Heart right ventricle (tissue), 16 donors: Measurements from ENCODE around the gene TLCD1. TPM values are rescaled to one million over a fixed set of nuclear protein-coding genes. Genes with fewer than 3 reads are reported as not detected.

Source experiments
- ATAC-seq, 8 donors: fragments of 200-7000 bp; cut with Tn5 transposase; one replicate each; pipeline ENCODE4 v1.9.1; 2020; ENCODE audit warnings: mild to moderate bottlenecking in 8 of 8, moderate library complexity in 8 of 8, moderate number of reproducible peaks in 1 of 8
- DNase-seq, 2 donors: peaks; one replicate each; pipeline ENCODE4 v3.0.0-alpha.2; 2020
- H3K27ac ChIP-seq, 10 donors: fragments of 200-600 bp; sonication (generic) in 2 of 10; one replicate each; pipeline versions ENCODE4 v1.5.0 to v1.8.0; 2020 to 2022; ENCODE audit warnings: mild to moderate bottlenecking in 3 of 10
- H3K27me3 ChIP-seq, 7 donors: fragments of 200-600 bp; one replicate each; pipeline ENCODE4 v1.8.0; 2021 to 2022; ENCODE audit warnings: mild to moderate bottlenecking in 2 of 7
- H3K36me3 ChIP-seq, 9 donors: fragments of 200-600 bp; sonication (generic) in 1 of 9; one replicate each; pipeline versions ENCODE4 v1.5.0 to v1.8.0; 2020 to 2022; ENCODE audit warnings: mild to moderate bottlenecking in 2 of 9
- H3K4me1 ChIP-seq, 9 donors: fragments of 200-600 bp; sonication (generic) in 1 of 9; one replicate each; pipeline versions ENCODE4 v1.5.0 to v1.8.0; 2020 to 2022; ENCODE audit warnings: mild to moderate bottlenecking in 4 of 9
- H3K4me3 ChIP-seq, 10 donors: fragments of 200-600 bp; sonication (generic) in 2 of 10; one replicate each; pipeline versions ENCODE4 v1.5.0 to v1.8.0; 2020 to 2022; ENCODE audit warnings: mild to moderate bottlenecking in 7 of 10, moderate library complexity in 2 of 10
- H3K9me3 ChIP-seq, 11 donors: fragments of 200-600 bp in 10 of 11; sonication (generic) in 2 of 11; one replicate each; pipeline versions ENCODE4 v1.5.0 to v1.8.0; 2013 to 2022; ENCODE audit warnings: mild to moderate bottlenecking in 2 of 11, control low read depth in 1 of 11, moderate library complexity in 1 of 11
- whole genome bisulfite sequencing, 2 donors: extraction: QIAGEN DNeasy Blood & Tissue Kit; methylation state at CpG; one replicate each; pipeline ENCODE4 v1.1.7; 2013; ENCODE audit warnings: inconsistent platforms in 1 of 2; 5-methylcytosine and 5-hydroxymethylcytosine counted together
- intact Hi-C, 10 donors: fragments of 100-400 bp; cut with DNase I; formaldehyde crosslinking; loops; one replicate each; pipeline versions ENCODE4 v1.11.1 to v1.14.2; 2022
- polyA plus RNA-seq, 2 donors: library from polyadenylated mRNA; stranded (reverse); fragments of 200-250 nt; gene quantifications; one replicate each; pipeline ENCODE4 v1.2.3, GENCODE V29; 2013
- total RNA-seq, 10 donors: library from RNA; stranded (reverse); fragmentation: NEBNext Ultra II Directional in 3 of 10; extraction: Animal tissue kit (Norgen Biotek cat#: 25700) in 3 of 10; gene quantifications; one replicate each; pipeline versions ENCODE4 v1.2.1 to v1.2.4, GENCODE V29; 2021 to 2023
- TF ChIP-seq, protein P1 (sequence below), 9 donors: fragments of 200-600 bp; sonication (generic) in 2 of 9; IDR thresholded peaks; one replicate each; pipeline versions ENCODE4 v1.5.0 to v1.8.0; 2021 to 2022; ENCODE audit warnings: antibody characterized with exemption in 9 of 9, mild to moderate bottlenecking in 5 of 9, moderate library complexity in 1 of 9
- donor health status: Arrhythmogenic right ventricular cardiomyopathy.
- donor health status: ischemic (EF 13 %, LVEDD 7.1; RV severe dilation, severe dysfunction).
- donor health status: healthy with polysubstance abuse.
- donor health status: DM: no; HTN: yes; CAD: no.
- donor health status: DM: no; HTN: no; CAD: no.
- donor health status: ischemic (EF 25% LVEDD 6.9; RV normal size, moderate dysfunction).
- donor health status: ischemic (EF 25% LVEDD 5.7; RV mildly dilated, moderate dysfunction).
- donor health status: healthy.
- donor health status: DM: yes; HTN: yes; CAD: no.
- donor health status: Ischemic cardiomyopathy.
- donor health status: ischemic (EF 35%, LVEDD 5.7; RV mildly dilated, moderate dysfunction).
- donor health status: nonischemic (EF 11% LVEDD 7.7; RV severe dilation, severe dysfunction).
- donor health status: DM: yes; HTN: yes; CAD: no.
- donor health status: PGD.
- donor health status: ischemic (EF 29% LVEDD 5.4; RV normal size, mild dysfunction).
- donor health status: nonischemic (EF 23%, LVEDD 6.1; RV moderate dilation, normal function).

Gene TLCD1
- total and polyA plus RNA-seq, 12 donors, result 0.36 to 9.3 (median 1.1) TPM

DNA sequence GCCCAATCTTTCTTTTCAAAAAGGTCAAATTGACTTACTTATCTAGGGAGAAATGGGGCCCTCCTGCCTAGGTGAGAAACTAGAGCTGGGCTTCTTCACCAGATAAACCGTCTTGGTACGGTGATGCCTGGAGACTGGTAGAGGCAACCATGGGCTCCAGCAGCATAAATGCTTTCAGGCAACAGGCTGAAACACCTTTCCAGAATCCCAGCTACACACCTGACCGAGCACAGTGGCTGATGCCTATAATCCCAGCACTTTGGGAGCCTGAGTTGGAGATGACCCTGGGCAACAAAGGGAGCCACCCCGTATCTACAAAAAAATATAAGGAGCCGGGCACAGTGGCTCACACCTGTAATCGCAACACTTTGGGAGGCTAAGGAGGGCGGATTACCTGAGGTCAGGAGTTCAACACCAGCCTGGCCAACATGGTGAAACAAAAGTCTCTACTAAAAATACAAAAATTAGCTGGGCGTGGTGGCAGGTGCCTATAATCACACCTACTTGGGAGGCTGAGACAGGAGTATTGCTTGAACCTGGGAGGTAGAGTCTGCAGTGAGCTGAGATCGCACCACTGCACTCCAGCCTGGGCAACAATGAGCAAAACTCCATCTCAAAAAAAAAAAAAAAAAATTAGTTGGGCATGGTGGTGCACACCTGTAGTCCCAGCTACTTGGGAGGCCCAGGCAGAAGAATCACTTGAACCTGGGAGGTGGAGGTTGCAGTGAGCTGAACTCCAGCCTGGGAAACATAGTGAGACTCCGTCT is 25.8 kb upstream of the TLCD1 start:
- H3K27ac ChIP-seq, result no peak overlapping the region
- TF ChIP-seq, protein P1, sequence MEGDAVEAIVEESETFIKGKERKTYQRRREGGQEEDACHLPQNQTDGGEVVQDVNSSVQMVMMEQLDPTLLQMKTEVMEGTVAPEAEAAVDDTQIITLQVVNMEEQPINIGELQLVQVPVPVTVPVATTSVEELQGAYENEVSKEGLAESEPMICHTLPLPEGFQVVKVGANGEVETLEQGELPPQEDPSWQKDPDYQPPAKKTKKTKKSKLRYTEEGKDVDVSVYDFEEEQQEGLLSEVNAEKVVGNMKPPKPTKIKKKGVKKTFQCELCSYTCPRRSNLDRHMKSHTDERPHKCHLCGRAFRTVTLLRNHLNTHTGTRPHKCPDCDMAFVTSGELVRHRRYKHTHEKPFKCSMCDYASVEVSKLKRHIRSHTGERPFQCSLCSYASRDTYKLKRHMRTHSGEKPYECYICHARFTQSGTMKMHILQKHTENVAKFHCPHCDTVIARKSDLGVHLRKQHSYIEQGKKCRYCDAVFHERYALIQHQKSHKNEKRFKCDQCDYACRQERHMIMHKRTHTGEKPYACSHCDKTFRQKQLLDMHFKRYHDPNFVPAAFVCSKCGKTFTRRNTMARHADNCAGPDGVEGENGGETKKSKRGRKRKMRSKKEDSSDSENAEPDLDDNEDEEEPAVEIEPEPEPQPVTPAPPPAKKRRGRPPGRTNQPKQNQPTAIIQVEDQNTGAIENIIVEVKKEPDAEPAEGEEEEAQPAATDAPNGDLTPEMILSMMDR (IDR thresholded peaks at IDR 0.05), result no peak
- no peak for DNase-seq
- H3K9me3 ChIP-seq, result no peaks in the 10 kb centered on the region
- peaks cover 0 to 29% (median 18%) of the 10 kb centered on the region in 9 donors for H3K4me1 ChIP-seq
- no peaks in the 10 kb centered on the region for H3K27me3 ChIP-seq
- no peak for ATAC-seq
- H3K36me3 ChIP-seq, result peaks cover 0 to 44% (median 0%) of the 10 kb centered on the region in 9 donors
- intact Hi-C loops, result no loop called here
- WGBS, 2 donors, result 96 to 98% methylated on average over 10 of the region's 10 CpGs
- H3K4me3 ChIP-seq, result no peak overlapping the region

- Histone ChIP-seq H3K9me3 (no peaks in the 10 kb centered on the region), H3K4me3 (no peak overlapping the region), H3K27me3 (peaks cover 0 to under 1% (median 0%) of the 10 kb centered on the region in 7 donors), H3K27ac (peak overlapping the region in 1 of 10 donors; percentile 28), H3K36me3 (peaks cover 0 to 40% (median 0%) of the 10 kb centered on the region in 9 donors), H3K4me1 (peaks cover 0 to 35% (median 28%) of the 10 kb centered on the region in 9 donors)
- DNase-seq (peak; percentile 91 to 93), ATAC-seq (peak; percentile 69 to 87 (median 80))
- 36 to 42% methylated on average over 20 of the region's 20 CpGs for whole genome bisulfite sequencing, 2 donors
- intact Hi-C loops, result loop anchor here in 6 of 10 donors (1.0 kb wide), 2 partner anchors 23 to 24 kb away; partner anchors contain the start of gene TLCD1 (in 3 of the 6)
- TF ChIP-seq, protein P1 (IDR thresholded peaks at IDR 0.05), result peak; percentile 98 to 100 (median 100)
Observed at GRCh38 chr17:28750178-28751047, 24.4 kb upstream of the TLCD1 start.

- Histone ChIP-seq H3K4me3 (no peak overlapping the region), H3K36me3 (peaks cover 0 to 40% (median 0%) of the 10 kb centered on the region in 9 donors), H3K4me1 (peaks cover 6 to 42% (median 36%) of the 10 kb centered on the region in 9 donors), H3K9me3 (no peaks in the 10 kb centered on the region), H3K27ac (no peak overlapping the region), H3K27me3 (peaks cover 0 to 5% (median 0%) of the 10 kb centered on the region in 7 donors)
- ATAC-seq (peak in 2 of 8 donors; percentile 1 to 3), DNase-seq (no peak)
- WGBS, 2 donors, result 61 to 64% methylated on average over 11 of the region's 11 CpGs
- intact Hi-C loops, result loop anchor here in 7 of 10 donors (1.0 kb wide), 2 partner anchors 22 to 23 kb away; partner anchors contain the start of gene TLCD1 (in 3 of the 7)
- TF ChIP-seq, protein P1 (IDR thresholded peaks at IDR 0.05), result no peak
Observed at GRCh38 chr17:28749516-28750177, 23.6 kb upstream of the TLCD1 start.
